Measurements from ENCODE around the gene RENBP. TPM values are rescaled to one million over a fixed set of nuclear protein-coding genes. Genes with fewer than 3 reads are reported as not detected.

Gene RENBP
- polyA plus RNA-seq, 1 of the 3 experiments (the other 2 are of a cell fraction), result 0.90 TPM

- H2AFZ ChIP-seq (ENCODE audit: low read depth), result no peak overlapping the region
- H3K9me2 ChIP-seq, result no peaks in the 10 kb centered on the region
- CTCF ChIA-PET, result interaction anchor here (12.9 to 16.7 kb wide), 2 partner anchors 19 to 20 kb away, joined by 130 to 271 read pairs; partner anchors contain the start of gene RENBP
- H3K9me3 ChIP-seq, result no peaks in the 10 kb centered on the region
- peak overlapping the region in 1 of 2 experiments; percentile 40; a peak in 1 of 4 replicates for H3K27ac ChIP-seq (ENCODE audit: low read depth in 2 of 2, low read length in 1 of 2)
- DNase-seq, result no peak
- POLR2A ChIA-PET, result interaction anchor here (0.8 kb wide), 1 partner anchor 48 kb away, joined by 3 read pairs; no protein-coding TSS in a partner anchor
- H3K36me3 ChIP-seq (replicated peaks in 1 of 2; ENCODE audit: control insufficient read depth in 1 of 2, insufficient read depth in 2 of 2, low read length in 1 of 2), result peaks cover 12 to 35% of the 10 kb centered on the region in 2 experiments
- H3K4me3 ChIP-seq (ENCODE audit: low read depth in 2 of 2, low read length in 1 of 2), result no peak overlapping the region
- H3K9ac ChIP-seq, result no peak overlapping the region
- H4K20me1 ChIP-seq (ENCODE audit: insufficient read depth), result peaks cover 34% of the 10 kb centered on the region
- peaks cover 33% of the 10 kb centered on the region for H3K79me2 ChIP-seq (ENCODE audit: insufficient read depth)
- TF ChIP-seq FOXJ3 (CRISPR knock-in tag; IDR thresholded peaks at IDR 0.05), result no peak
- TF ChIP-seq JUND (IDR thresholded peaks at IDR 0.05), result no peak
- no peak for TF ChIP-seq TAF1 (IDR thresholded peaks at IDR 0.05; ENCODE audit: borderline replicate concordance, low read depth, low read length)
- no peak for TF ChIP-seq NFIC (IDR thresholded peaks at IDR 0.05; ENCODE audit: borderline replicate concordance)
- TF ChIP-seq EP300 (IDR thresholded peaks at IDR 0.05; ENCODE audit: borderline replicate concordance in 1 of 2, low read depth in 1 of 2, low read length in 1 of 2), result no peak
- TF ChIP-seq CHD2 (IDR thresholded peaks at IDR 0.05; ENCODE audit: low read length, partially characterized antibody), result no peak
- TF ChIP-seq SIN3A (IDR thresholded peaks at IDR 0.05; ENCODE audit: borderline replicate concordance, low read depth, low read length), result no peak
- TF ChIP-seq SMC3 (IDR thresholded peaks at IDR 0.05; ENCODE audit: low read depth, low read length), result no peak
- TF ChIP-seq USF1 (IDR thresholded peaks at IDR 0.05; ENCODE audit: borderline replicate concordance, low read depth), result no peak
- TF ChIP-seq ZBTB33 (IDR thresholded peaks at IDR 0.05; ENCODE audit: borderline replicate concordance, low read depth), result no peak
- TF ChIP-seq USF2 (IDR thresholded peaks at IDR 0.05; ENCODE audit: borderline replicate concordance, low read depth, low read length), result no peak
- no peak for TF ChIP-seq POLR2AphosphoS5 (IDR thresholded peaks at IDR 0.05; ENCODE audit: low read depth, low read length)
- TF ChIP-seq TEAD4 (IDR thresholded peaks at IDR 0.05; ENCODE audit: borderline replicate concordance, insufficient read depth), result no peak
- TF ChIP-seq RXRA (IDR thresholded peaks at IDR 0.05; ENCODE audit: borderline replicate concordance, low read depth), result no peak
- no peak for TF ChIP-seq RCOR1 (IDR thresholded peaks at IDR 0.05; ENCODE audit: low read length)
- TF ChIP-seq CTCF (IDR thresholded peaks at IDR 0.05), result no peak
- H3F3A ChIP-seq (replicated peaks; ENCODE audit: insufficient read depth), result peaks cover 17% of the 10 kb centered on the region
- peaks cover 10 to 50% of the 10 kb centered on the region in 2 experiments; a peak in 2 of 4 replicates for H3K4me1 ChIP-seq (ENCODE audit: control insufficient read depth in 1 of 2, insufficient read depth in 2 of 2, low read depth in 1 of 2, low read length in 1 of 2)
- 98% methylated on average over 6 of the region's 10 CpGs for WGBS (ENCODE audit: low lambda C conversion rate)
- no peak overlapping the region for H3K4me2 ChIP-seq
- no peaks in the 10 kb centered on the region for H3K27me3 ChIP-seq (ENCODE audit: insufficient read depth)
Observed at GRCh38 chrX:153929576-153929975, 14.9 kb downstream of the RENBP start.

Measured in SK-N-SH (cell line).